GM19455 (cell line): ENCODE data around the gene SOX21.

Source experiments
- ATAC-seq: cut with Tn5 transposase; IDR thresholded peaks from one replicate; pipeline ENCODE4 v1.9.1; 2021; ENCODE audit not compliant: unreplicated experiment

The SOX21 gene

GRCh38 chr13:94679614-94680013 is 32.7 kb downstream of the SOX21 start:
- ATAC-seq = no peak

- no peak for ATAC-seq
These were observed 33.5 kb downstream of the SOX21 start for GRCh38 chr13:94678845-94679244.

- no peak for ATAC-seq
These were observed 34.5 kb downstream of the SOX21 start for GRCh38 chr13:94677799-94678198.

- no peak for ATAC-seq
These were observed 37.6 kb downstream of the SOX21 start for GRCh38 chr13:94674609-94675348.

- ATAC-seq = no peak
These were observed 38.5 kb downstream of the SOX21 start for GRCh38 chr13:94673851-94674250.

GRCh38 chr13:94672400-94672799 is 39.9 kb downstream of the SOX21 start:
- ATAC-seq = no peak

GRCh38 chr13:94667190-94667589 is 45.2 kb downstream of the SOX21 start:
- ATAC-seq = no peak

GRCh38 chr13:94666065-94666464 is 46.3 kb downstream of the SOX21 start:
- ATAC-seq = no peak

GRCh38 chr13:94664889-94665288 is 47.5 kb downstream of the SOX21 start:
- no peak for ATAC-seq

GRCh38 chr13:94662274-94662945 is 49.9 kb downstream of the SOX21 start:
- ATAC-seq = no peak

GRCh38 chr13:94661406-94661805 is 50.9 kb downstream of the SOX21 start:
- ATAC-seq = no peak

GRCh38 chr13:94660695-94661326 is 51.5 kb downstream of the SOX21 start:
- no peak for ATAC-seq
